GM20000 (cell line): ENCODE measurements around the gene MAGI2.
A peak's percentile ranks its signal among the peaks of the same experiment; 100 is the strongest.

ENCODE experiments used
- DNase-seq: peaks from one replicate; pipeline ENCODE4 v3.0.0; 2012; ENCODE audit warnings: low spot score
- CTCF ChIP-seq: IDR thresholded peaks from 2 replicates; pipeline ENCODE4 v1.5.1; 2012; ENCODE audit warnings: mild to moderate bottlenecking, control low read depth; ENCODE audit errors: extremely low read depth, missing control alignments

MAGI2 gene

GRCh38 chr7:77995717-77996116 lies 1457.8 kb downstream of the MAGI2 start:
- DNase-seq: no peak
- TF ChIP-seq CTCF: no peak

- no peak for TF ChIP-seq CTCF
- no peak for DNase-seq
These were observed 1459.6 kb downstream of the MAGI2 start for GRCh38 chr7:77993838-77994237.

- no peak for TF ChIP-seq CTCF
- DNase-seq: no peak
These were observed 1461.8 kb downstream of the MAGI2 start for GRCh38 chr7:77991656-77992055.

- no peak for DNase-seq
- peak; percentile 10 for TF ChIP-seq CTCF
These were observed 1463.4 kb downstream of the MAGI2 start for GRCh38 chr7:77989981-77990566.

GRCh38 chr7:77985974-77986339 lies 1467.5 kb downstream of the MAGI2 start:
- no peak for TF ChIP-seq CTCF
- DNase-seq: no peak

- TF ChIP-seq CTCF: no peak
- no peak for DNase-seq
These were observed 1468.1 kb downstream of the MAGI2 start for GRCh38 chr7:77985232-77985973.

- DNase-seq: no peak
- no peak for TF ChIP-seq CTCF
These were observed 1469.5 kb downstream of the MAGI2 start for GRCh38 chr7:77983973-77984372.
